Right renal pelvis (tissue), 4 donors: Measurements from ENCODE around the gene EYA3. TPM values are rescaled to one million over a fixed set of nuclear protein-coding genes. Genes with fewer than 3 reads are reported as not detected.

Source experiments
- DNase-seq, 4 donors: peaks; one replicate each; pipeline ENCODE4 v3.0.0-alpha.2; 2013; ENCODE audit warnings: low read depth in 4 of 4, low spot score in 3 of 4, missing footprints in 1 of 4
- polyA plus RNA-seq, 4 donors: library from polyadenylated mRNA; unstranded; fragments of 120-200 nt; gene quantifications; one replicate each; pipeline ENCODE4 v1.2.1, GENCODE V29; 2013; ENCODE audit not compliant: insufficient read length in 4 of 4

The EYA3 gene
- polyA plus RNA-seq, 4 donors: 46.6 to 57.0 (median 55.1) TPM

DNA sequence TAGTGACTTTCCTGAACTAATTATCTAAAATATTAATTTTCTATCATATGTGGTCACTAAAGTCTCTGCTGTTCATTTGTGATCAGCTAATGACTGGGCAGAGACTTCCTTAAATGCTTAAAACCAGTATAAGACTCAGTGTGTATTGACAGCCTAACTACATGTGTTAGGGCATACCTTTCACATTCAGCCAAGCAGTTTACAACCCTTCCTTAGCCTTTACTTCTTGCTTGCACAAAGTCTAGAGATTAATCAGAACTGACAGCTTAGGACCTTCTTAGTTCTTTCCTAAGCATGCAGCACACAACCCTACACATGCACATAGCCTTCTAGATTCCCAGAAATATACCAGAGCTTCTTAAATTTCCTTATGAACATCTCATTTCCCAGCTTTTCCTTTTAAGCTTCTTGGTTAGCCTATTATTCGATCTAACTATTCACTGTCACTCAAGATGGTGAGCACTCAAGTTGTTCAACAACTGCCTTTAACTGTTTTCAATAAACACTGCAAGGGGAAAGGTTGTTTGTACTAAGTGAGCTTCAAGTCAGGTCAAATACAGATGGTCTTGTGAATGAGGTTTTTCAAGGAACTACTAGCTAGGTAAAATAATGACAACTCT is 13.4 kb downstream of the EYA3 start:
- DNase-seq: no peak

DNA sequence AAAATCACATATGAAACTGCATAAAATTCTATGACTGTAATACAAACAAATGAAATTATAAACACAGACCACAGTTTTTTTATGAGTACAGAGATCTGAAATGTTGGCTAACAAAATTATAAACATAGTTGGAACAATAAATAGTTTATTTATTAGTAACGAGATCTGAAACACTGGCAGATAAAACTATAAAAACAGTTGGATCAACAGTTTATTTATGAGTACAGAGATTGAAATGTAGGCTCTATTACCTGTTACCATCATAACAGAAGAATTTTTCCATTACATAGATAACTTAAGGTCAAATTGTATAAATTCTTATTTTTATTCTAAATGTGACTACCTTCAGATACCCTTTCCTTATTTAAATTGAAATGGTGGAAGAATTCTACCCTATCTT is 14.5 kb downstream of the EYA3 start:
- no peak for DNase-seq

DNA sequence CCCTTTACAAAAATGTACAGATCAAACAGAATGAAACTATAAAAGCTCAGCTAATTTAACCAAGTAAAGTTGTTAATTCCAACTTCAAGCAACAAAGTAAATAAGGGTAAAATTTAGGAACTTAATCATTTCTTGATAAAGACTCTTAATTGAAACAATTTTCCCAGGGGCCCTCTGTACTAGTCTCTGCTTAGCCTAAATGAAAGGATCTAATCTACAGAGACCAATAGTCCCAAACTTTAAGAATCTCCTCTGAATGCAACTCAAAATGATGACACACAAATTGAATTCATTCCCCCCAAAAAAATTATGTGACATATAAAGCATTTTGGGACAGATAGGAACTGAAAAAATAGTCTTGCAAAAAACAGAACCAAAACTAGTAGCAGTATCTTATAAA is 16.6 kb downstream of the EYA3 start:
- no peak for DNase-seq

DNA sequence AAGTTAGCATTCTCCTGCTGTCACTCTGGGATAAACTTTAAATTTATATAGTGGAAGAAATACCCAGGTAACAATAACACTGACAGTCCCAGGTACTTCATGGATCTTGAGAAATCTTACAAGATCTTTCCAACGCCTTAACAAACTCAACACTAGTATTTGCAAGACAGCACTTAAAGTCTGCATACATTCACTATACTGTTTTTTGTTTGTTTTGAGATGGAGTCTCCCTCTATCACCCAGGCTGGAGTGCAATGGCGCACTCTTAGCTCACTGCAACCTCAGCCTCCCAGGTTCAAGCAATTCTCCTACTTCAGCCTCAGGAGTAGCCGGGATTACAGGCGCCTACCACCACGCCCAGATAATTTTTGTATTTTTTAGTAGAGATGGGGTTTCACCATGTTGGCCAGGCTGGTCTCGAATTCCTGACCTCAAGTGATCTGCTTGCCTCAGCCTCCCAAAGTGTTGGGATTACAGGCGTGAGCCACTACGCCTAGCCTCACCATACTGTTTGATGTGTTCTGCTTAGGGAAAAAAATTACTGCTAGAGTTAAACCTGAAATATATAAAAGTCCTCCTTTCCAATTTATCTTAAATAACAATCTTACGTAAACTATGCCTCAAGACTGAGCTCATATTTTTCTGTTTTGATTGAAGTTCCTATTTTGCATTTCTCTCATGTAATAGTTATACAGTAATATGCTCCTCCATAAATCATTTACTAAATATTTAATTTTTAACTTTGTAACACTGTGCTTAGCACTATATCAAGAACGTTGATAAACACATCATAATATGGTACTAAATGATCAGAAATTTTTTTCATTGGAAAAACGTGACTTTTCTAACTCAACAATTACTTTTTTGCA is 17.5 kb downstream of the EYA3 start:
- no peak for DNase-seq

DNA sequence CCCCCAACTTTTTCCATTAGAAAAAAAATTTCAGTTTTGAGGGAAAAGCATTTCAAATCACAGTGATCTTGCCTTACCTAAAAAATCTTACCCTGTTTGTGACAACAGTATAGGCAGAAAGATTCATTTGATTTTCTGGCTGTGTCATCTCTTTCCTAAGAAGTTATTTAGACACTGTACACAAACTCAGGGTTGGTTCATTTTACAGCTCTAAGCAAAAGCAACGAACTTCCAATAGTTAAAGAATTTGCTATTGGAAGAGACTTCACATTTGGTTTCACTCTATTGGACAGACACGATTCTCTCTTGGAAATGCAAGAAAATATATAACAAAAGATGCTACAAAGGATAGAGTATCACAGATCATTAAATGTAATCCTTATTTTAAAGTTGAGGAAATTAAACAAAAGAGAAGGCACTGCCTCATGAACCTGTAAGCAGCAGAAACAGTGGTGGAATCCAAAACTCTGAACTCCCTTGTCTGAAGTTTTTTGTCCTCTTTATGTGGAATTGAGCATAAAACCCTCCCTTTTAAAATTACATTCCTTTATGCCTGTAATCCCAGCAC is 20.8 kb downstream of the EYA3 start:
- DNase-seq: no peak

DNA sequence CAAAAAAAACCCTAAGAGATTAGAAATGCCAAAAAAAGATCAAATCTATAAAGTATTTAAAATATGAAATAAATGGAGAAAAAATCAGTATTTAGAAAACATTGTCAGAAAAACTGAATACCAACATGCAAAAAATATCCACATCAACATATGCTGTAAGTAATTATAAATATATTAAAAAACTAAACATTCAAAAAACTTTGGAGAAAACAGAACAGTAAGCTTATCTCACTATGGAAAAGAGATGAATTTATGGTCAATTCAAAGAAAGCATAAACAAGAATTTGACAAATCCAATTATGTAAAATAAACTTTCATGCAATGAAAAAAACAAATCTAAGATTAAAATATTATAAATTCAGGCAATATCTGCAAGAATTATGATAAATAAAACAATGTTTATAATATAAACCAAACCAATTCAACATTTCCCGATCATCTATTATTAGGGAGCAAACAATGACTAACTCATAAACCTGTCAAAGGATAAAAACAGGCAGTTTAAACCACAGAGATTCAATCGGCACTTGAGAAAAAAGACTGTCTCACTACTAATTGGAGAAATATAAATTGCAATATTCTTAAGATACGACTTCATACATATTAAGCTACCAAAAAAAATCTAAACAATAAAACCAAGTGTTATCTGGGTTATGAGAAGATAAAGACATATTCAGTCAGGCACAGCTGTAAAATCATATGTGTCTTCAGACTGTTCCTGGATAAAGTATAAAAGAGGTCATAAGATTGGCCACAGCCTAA is 21.8 kb downstream of the EYA3 start:
- no peak for DNase-seq

DNA sequence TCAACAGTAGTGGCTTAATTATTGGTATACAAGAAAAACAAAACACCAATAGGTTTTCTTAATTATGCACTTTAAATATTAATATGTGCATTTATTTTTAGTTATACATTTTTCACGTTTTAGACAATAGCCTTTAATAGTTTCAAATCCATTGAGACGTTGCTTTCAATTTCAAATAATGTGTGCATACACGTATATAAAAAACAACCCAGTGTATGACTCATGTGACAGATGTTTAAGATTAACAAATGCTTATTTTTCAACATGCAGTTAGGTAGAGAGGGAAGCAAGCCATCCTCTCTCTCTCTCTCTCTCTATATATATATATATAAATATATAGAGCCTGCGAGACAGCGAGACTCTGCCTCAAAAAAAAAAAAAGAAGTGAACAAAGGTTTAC is 24.3 kb downstream of the EYA3 start:
- no peak for DNase-seq

DNA sequence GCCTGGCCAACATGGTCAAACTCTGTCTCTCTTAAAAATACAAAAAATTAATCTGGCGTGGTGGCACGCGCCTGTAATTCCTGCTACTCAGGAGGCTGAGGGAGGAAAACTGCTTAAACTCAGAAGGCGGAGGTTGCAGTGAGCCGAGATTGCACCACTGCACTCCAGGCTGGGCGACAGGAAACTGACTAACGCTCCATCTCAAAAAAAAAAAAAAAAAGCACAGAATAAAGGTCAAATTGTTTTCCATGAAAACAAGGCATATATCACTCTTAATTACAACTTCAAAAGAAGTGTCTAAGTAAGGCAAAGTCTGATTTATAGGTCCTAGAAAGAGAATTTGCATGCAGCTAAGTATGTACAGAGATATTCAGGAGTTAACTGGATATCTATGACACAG is 25.6 kb downstream of the EYA3 start:
- no peak for DNase-seq

DNA sequence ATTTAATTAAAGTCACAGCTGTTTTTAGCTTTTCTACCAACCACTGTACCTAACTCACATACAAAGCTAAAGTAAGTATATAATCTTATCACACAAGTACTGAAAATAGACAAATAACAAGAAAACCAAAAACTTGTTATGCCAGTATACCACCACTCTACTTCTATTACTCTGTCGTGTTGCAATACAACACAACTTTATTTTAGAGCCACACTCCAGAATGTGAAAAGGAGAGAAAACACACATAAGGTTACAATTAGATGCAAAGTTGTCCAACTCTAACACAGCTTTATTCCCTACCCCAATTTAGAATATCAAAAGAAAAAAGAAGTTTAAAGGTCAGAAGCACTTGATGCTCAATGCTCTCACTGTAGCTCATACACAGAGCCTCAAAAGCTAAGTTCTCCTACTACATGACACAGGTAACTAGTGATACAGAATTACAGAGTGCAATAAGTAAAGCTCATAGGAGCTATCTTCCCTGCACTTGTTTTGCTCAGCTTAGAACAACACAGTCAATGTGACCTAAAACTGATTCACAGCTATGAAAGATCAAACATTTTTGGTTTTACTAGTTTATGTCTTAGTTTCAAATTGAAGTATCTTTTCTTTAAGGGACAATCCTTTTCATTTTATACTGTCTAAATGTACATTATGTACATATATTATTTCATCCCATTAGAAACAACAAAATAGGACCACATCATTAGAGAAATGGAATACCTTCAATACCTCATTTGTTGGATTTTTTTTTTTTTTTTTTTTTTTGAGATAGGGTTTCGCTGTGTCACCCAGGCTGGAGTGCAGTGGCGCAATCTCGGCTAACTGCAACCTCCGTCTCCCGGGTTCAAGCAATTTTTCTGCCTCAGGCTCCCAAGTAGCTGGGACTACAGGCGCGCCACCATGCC is 29.2 kb downstream of the EYA3 start:
- DNase-seq: no peak

DNA sequence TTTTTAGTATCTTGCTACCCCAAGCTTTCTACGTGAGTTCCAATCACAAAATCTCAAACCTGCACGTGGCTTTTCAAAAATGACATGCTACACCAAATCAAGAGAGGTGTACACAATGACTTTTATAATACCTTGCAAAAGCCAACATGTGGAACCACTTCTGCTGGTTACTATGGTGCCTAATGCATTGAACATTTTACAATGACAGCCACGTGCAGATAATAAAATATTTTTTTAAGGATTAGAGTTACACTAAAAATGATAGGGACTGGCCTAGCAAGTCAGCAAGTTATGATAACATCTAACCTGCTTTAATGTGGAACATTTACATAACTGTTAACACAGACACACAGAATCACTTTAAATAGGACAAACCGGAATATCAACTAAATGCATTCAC is 30.2 kb downstream of the EYA3 start:
- no peak for DNase-seq

DNA sequence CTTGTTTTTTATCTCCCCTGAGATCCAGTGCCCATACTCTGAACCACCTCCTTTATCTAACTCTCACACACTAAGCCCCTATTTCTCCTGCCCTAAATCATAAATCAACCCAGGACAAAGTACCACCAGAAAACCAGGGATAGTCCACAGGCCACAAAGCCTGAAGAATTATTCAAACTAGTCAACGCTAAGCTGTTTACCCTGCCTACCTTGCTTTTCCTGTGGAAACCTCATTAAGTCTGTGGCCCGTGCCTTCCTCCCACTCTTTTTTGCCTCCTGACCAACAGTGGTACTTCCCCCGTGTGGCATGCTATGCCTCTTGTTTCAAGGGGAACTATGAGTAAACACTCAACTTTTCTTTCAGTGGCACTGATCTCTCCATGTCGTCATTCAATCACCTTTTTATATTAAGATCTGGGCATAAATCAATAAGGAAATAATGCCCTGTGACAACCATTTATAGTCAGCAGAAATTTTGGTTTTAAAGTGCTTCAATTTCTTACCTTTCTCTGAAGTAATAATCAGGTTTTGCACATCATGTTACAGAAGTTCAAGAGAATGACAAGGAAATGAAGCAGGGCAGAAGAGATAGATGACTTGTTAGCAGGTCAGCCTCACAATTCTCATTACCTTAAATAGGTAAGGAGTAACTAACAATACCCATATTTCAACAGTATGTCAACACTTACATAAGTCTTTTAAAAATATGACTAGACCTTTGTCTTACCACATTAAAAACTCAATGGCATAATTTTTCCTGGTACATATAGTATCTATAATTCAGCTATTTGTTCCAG is 32.1 kb downstream of the EYA3 start:
- peak in 1 of 4 donors; percentile 20 for DNase-seq

DNA sequence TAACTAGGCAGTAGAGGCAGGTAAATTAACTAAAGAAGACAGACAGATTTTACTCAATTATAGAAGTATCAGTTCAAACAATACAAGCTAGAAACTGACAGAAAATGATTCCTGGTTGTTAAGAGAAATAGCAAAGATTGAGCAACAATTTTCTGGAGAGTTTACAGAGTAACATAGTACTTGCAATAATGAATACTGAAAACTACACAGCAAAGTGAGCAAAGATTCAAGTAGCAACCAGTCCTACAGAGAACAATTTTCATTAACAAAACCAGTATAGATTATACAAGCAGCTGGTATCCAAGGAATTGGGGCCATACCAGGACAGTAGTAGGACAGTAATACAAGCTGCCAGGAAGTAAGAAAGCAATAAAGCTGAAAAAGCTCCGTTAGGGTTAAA is 37.6 kb downstream of the EYA3 start:
- DNase-seq: no peak

DNA sequence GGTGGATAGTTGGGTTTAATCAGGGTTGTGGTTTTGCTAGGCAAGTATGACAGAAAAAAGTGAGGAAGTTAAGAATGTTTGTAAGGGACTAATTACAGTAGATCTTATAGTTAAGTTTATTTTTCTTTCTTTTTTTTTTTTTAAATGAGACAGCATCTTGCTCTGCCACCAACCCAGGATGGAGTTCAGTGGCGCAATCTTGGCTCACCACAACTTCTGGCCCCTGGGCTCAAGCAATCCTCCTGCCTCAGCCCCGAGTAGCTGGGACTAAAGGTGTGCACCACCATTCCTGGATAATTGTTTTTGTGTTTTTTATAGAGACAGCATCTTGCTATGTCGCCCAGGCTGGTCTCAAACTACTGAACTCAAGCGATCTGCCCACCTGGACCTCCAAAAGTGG is 41.7 kb downstream of the EYA3 start:
- DNase-seq: no peak

DNA sequence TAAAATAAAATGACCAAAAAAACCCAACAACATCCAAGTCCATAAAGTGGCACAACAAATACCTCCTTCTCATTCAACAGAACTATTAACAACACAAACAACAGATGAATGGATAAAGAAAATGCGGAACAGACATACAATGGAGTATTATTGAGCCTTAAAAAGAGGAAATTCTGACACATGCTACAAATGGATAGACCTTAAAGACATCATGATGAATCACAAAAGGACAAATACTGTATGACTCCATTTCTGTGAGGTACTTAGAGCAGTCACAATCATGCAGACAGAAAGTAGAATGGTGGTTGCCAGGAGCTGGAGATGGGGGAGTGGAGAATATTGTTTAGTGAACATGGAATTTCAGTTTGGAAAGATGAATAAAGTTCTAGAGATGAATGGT is 42.6 kb downstream of the EYA3 start:
- DNase-seq: no peak

DNA sequence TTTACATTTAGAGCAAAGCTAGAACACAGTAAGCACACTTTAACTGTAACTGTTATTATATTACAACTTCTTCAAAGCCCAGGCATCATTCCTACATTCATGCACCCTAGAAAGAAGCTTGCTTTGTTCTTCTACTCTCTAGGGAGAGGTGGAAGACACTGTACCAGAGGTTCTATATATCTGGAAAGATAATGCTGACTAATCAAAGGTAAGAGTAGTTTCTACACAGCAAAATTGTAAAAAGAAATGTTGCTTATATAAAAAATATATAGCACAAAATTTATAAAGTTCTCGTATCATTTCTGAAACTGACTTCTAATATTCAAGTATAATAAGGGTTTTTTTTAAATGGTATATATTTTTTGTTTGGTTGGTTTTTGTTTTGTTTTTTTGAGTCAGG is 44.0 kb downstream of the EYA3 start:
- DNase-seq: no peak

DNA sequence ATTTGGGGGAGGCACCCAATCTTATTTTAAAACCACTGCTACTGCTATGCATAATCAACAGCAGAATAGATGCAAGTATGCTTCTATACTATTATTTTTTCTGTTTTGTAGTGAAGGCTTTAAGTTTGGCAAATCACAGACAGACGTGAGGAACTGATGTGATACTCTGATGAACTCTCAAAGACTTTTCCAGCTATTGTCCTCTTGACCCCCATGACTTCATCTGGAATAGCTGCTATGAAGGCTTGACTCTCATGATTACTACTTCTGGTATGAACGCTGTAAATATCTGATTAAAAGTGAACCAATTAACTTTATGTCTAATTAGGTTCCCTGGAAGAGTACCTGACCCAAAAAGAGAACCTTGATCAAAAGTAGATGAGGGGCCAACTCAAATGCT is 49.1 kb downstream of the EYA3 start:
- no peak for DNase-seq

DNA sequence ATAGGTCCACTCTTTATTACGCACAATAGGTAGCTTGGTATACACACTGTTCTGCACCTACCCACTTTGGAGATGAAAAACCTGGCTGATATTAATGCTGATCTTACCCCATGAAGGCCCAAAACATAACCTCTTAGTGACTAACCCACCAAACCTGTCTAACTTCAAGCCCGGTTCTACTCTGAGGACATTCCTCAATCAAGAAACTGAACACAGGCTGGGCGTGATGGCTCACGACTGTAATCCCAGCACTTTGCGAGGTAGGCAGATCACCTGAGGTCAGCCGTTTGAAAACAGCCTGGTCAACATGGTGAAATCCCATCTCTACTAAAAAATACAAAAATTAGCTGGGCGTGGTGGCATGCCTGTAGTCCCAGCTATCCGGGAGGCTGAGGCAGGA is 50.5 kb downstream of the EYA3 start:
- no peak for DNase-seq

DNA sequence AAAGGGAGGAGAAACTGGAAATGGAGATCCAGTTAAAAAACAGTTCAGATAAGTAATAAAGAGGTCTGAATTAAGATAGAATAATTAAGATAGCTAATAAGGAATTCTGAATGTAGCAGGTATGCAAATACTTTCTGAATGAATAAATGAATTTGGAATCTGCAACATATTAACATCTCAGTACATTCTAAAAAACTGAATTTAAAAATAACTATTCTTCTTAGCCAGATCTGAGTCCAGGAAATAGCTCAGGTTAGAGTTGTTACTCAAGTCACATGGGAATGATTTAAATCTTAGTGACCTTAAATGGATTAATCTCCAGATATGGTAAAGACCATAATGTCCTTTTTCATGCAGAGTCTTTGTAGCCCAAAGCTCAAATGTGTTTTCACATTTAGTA is 51.2 kb downstream of the EYA3 start:
- DNase-seq: no peak

DNA sequence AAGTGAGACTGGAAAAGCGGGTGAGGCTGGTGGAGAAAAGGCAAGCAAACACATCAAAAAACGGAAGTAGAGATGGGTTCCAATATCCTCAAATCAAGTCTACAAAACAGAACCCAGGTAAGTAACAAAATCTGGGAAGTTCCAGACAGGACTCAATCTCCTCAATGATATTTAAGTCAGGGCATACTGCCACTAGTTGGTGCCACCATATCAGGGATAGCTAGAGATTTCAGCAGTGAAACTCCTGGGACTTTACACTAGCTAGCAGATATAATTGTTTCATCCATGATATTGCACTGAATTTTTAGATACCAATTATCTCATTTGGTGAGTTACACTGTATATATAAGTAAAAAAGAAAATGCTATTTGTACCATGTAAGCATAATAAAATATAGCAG is 52.0 kb downstream of the EYA3 start:
- DNase-seq: no peak

DNA sequence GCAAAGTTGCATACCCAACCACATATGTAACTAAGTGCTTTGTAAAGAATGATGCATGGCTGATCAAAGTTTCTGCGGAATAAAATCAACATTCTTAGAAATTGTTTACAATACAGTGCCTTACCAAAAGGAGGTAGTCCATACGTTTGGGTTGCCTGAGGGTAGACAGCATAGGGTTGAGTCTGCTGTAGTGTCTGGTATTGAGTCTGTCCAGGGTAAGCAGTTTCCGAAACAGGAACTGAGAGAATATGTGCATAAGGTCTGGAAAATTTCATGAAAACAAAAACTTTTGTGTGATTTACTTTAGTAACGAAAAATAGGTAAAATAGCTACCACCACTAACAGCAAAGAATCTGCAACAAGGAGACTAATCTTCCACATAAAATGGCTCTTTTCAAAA is 53.0 kb downstream of the EYA3 start:
- DNase-seq: no peak
